Fibroblast of mammary gland (primary cell): ENCODE results near the gene TCF7L1.
A peak's percentile ranks its signal among the peaks of the same experiment; 100 is the strongest.

Source experiments
- DNase-seq: peaks from one replicate; pipeline ENCODE4 v3.0.0-alpha.2; 2010; ENCODE audit warnings: low read depth
- H3K4me3 ChIP-seq: 2 replicates; pipeline ENCODE4 v1.5.1; 2011; ENCODE audit warnings: low read depth, mild to moderate bottlenecking, low read length, moderate library complexity; ENCODE audit not compliant: control insufficient read depth
- TF ChIP-seq, protein P1 (sequence below): conservative IDR thresholded peaks from 2 replicates; pipeline ENCODE4 v1.5.1; 2011; ENCODE audit warnings: low read depth, low read length, inconsistent platforms; ENCODE audit not compliant: control insufficient read depth, insufficient read depth

TCF7L1 gene

DNA sequence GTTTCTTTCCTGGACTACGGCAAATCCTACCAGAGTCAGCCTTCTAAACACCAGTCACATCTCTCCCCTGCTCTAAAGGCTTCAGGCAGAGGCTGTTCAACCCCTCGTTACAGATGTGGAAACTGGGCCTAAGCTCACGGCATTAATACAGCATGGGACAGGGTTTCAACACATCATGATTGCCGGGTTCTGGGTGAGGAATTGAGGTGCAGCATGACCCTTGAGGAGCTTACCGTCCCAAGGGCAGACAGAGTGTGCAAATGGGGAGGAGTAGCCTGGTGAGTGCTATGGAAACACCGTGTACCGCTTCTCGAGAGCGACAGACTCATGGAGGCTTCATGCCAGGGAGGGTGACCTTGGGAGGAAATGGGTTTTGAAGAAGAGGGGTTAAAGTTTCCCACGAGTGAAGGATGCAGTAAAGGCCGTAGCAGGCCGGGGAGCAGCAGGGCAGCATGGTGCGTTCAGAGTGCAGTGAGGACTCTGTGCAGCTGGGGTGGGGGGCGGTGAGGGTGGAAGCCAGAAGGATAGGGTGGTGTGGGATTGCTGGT lies 143.5 kb downstream of the TCF7L1 start:
- TF ChIP-seq, protein P1, sequence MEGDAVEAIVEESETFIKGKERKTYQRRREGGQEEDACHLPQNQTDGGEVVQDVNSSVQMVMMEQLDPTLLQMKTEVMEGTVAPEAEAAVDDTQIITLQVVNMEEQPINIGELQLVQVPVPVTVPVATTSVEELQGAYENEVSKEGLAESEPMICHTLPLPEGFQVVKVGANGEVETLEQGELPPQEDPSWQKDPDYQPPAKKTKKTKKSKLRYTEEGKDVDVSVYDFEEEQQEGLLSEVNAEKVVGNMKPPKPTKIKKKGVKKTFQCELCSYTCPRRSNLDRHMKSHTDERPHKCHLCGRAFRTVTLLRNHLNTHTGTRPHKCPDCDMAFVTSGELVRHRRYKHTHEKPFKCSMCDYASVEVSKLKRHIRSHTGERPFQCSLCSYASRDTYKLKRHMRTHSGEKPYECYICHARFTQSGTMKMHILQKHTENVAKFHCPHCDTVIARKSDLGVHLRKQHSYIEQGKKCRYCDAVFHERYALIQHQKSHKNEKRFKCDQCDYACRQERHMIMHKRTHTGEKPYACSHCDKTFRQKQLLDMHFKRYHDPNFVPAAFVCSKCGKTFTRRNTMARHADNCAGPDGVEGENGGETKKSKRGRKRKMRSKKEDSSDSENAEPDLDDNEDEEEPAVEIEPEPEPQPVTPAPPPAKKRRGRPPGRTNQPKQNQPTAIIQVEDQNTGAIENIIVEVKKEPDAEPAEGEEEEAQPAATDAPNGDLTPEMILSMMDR = no peak
- no peak for DNase-seq
- no peak overlapping the region for H3K4me3 ChIP-seq

DNA sequence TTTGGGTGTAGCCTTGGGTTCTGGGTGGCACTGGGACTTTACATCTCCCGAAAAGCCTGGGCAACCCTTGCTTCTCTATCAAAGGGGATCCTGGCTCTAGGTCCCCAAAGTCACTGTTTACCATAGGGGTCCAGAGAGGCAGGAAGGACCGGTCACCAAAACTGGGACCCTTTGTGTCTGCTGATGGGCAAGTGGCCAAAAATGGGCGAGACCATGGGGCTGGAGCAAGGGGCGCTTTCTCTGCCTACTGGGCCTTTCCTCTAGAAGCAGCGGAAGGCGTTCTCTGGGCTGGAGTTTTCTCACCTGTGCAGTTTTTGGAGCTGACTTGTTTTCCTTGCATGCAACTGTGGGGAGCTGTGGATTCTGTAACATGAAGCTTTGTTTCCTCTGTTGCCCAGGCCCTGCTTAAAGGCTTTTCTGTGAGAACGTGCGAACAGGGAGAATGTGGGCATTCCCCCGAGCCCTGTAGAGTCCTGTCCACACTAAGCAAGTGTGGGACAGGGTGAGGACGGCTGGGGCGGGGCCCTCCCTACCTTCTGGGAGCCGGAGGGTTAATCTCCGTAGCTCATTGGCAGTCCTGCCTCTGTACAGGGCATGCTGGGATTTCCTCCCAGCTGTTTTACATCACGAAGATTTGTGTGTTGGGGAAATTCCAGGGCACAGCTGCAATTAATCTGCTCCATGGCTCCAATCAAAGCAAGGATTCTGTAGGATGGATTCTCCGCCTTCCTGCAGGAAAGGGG lies 144.4 kb downstream of the TCF7L1 start:
- TF ChIP-seq, protein P1 = no peak
- peak; percentile 88 for DNase-seq
- H3K4me3 ChIP-seq = peak overlapping the region; percentile 13

DNA sequence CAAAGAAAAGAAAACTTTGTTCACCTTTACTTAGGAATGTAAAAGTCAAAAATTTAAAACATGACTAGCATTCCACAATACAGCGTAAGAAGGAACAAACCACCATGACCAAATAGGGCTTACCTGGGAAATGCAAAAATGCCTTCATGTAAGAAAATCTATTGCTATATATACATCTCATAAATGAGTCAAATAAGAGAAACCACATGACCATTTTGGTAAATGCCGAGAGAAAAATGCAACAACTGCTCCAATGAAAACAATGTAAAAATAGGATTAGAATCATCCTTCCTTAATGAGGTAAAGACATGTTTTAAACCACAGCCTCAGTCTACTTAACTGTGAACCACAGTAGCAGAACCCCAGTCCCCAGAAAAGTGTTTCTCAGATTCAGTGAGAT lies 145.2 kb downstream of the TCF7L1 start:
- peak; percentile 75 for DNase-seq
- TF ChIP-seq, protein P1 = no peak
- no peak overlapping the region for H3K4me3 ChIP-seq

DNA sequence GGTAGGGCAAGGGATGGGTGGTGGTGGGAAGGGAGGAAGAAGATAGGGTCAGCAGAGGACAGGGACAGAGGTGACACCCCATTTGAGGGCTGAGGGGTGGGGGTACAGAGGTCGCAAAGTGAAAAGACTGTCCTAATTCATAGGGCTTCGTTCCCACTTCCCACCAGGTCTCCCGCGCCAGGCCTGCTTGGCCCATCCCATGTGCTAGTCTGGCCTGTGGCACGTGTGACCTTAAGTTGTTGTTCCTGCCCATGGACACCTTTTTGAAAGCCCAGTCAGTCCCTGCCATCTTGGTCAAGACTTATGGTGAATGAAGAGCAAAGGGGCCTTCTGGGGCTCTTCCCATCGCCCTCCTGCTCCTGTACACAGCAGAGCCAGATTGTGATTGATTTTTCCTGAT lies 148.4 kb downstream of the TCF7L1 start:
- H3K4me3 ChIP-seq = no peak overlapping the region
- TF ChIP-seq, protein P1 = no peak
- no peak for DNase-seq

DNA sequence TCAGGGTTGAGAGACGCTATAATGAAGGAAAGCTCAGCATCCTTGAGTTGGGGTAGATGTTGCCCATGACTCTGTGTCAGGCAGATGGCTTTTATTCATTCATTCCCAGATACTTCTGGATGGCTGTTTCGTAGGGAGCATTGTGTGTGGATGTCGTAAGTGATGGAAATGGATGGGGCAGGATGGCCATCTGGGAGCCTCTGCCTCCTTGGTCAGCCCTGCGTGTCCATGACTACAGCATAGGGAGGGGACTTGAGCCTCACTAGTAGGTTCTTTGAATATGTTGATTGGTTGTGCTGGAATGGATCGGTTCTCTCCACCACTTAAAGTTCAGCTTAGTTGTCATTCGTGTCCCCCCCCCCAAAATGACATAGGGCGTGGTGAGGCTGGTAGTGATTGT lies 149.7 kb downstream of the TCF7L1 start:
- TF ChIP-seq, protein P1 = no peak
- no peak overlapping the region for H3K4me3 ChIP-seq

DNA sequence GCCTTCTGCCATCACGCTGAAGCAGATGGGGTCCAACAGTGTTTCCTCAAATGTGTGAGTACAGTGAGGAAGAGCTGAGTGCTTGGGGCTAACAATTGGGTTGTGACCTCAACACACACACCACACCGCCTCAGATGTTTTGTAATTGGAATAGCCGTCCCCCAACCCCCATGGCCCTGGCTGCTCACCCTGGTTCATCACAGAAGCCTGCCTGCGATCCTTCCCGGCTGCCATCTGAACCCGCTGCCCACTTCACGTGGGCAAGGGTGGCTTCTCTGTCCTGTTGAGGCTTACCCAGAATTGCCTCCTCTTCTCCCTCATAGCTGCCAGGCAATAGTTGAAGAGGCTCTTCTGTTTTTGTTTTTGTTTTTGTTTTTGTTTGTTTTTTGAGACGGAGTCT lies 150.4 kb downstream of the TCF7L1 start:
- no peak overlapping the region for H3K4me3 ChIP-seq
- TF ChIP-seq, protein P1 = no peak
- DNase-seq = no peak

More for the DNA sequence above, 149.7 kb downstream of the TCF7L1 start:
- DNase-seq = no peak
